H9 (cell line): ENCODE measurements around the gene CHCHD4. TPM values are rescaled to one million over a fixed set of nuclear protein-coding genes. Genes with fewer than 3 reads are reported as not detected.

Experiments used
- DNase-seq: peaks from one replicate; pipeline ENCODE4 v3.0.0-alpha.2; 2017
- H2AFZ ChIP-seq: one replicate; pipeline ENCODE4 v1.6.1; 2013; ENCODE audit warnings: mild to moderate bottlenecking, low read length, control low read depth, moderate library complexity
- H2AK5ac ChIP-seq: 2 replicates; pipeline ENCODE4 v1.6.1; 2013; ENCODE audit warnings: low read length, control low read depth, mixed read lengths; ENCODE audit not compliant: insufficient read length
- H2BK120ac ChIP-seq: one replicate; pipeline ENCODE4 v1.6.1; 2013; ENCODE audit warnings: low read depth, mild to moderate bottlenecking, low read length, control low read depth, inconsistent platforms; ENCODE audit not compliant: poor library complexity, severe bottlenecking
- H2BK12ac ChIP-seq: 2 replicates; pipeline ENCODE4 v1.6.1; 2013; ENCODE audit warnings: low read length, control low read depth, mixed read lengths, low read depth; ENCODE audit not compliant: insufficient read length
- H2BK15ac ChIP-seq: 2 replicates; pipeline ENCODE4 v1.6.1; 2013; ENCODE audit warnings: low read depth, low read length, control low read depth
- H2BK20ac ChIP-seq: one replicate; pipeline ENCODE4 v1.6.1; 2013; ENCODE audit warnings: low read depth, mild to moderate bottlenecking, low read length, control low read depth, inconsistent platforms; ENCODE audit not compliant: poor library complexity, severe bottlenecking
- H2BK5ac ChIP-seq: 2 replicates; pipeline ENCODE4 v1.6.1; 2013; ENCODE audit warnings: low read length, control low read depth, mixed read lengths; ENCODE audit not compliant: insufficient read length
- H3K14ac ChIP-seq: 2 replicates; pipeline ENCODE4 v1.6.1; 2013; ENCODE audit warnings: low read length, control low read depth; ENCODE audit not compliant: insufficient read depth
- H3K18ac ChIP-seq: 2 replicates; pipeline ENCODE4 v1.6.1; 2013; ENCODE audit warnings: low read depth, mild to moderate bottlenecking, mixed read lengths, low read length, control low read depth; ENCODE audit not compliant: insufficient read length
- H3K23ac ChIP-seq: 2 replicates; pipeline ENCODE4 v1.6.1; 2013; ENCODE audit warnings: low read length, control low read depth, mixed read lengths, low read depth; ENCODE audit not compliant: insufficient read length
- H3K23me2 ChIP-seq: 2 replicates; pipeline ENCODE4 v1.6.1; 2013; ENCODE audit warnings: low read depth, mild to moderate bottlenecking, mixed read lengths, low read length, control low read depth; ENCODE audit not compliant: insufficient read length, poor library complexity, severe bottlenecking
- H3K27ac ChIP-seq: 2 replicates; pipeline ENCODE4 v1.5.1; 2013; ENCODE audit warnings: low read length, control low read depth, mixed read lengths, low read depth; ENCODE audit not compliant: insufficient read length
- H3K27me3 ChIP-seq: 2 replicates; pipeline ENCODE4 v1.6.1; 2013; ENCODE audit warnings: low read length, control low read depth, inconsistent platforms; ENCODE audit not compliant: insufficient read depth
- H3K4ac ChIP-seq: 2 replicates; pipeline ENCODE4 v1.6.1; 2013; ENCODE audit warnings: low read depth, mild to moderate bottlenecking, control low read depth, inconsistent platforms, low read length, moderate library complexity
- H3K4me1 ChIP-seq: 2 replicates; pipeline ENCODE4 v1.6.1; 2013; ENCODE audit warnings: low read length, control low read depth, inconsistent platforms; ENCODE audit not compliant: insufficient read depth
- H3K4me2 ChIP-seq: 2 replicates; pipeline ENCODE4 v1.6.1; 2013; ENCODE audit warnings: low read length, control low read depth, mixed read lengths; ENCODE audit not compliant: insufficient read length, insufficient read depth
- H3K56ac ChIP-seq: 2 replicates; pipeline ENCODE4 v1.6.1; 2013; ENCODE audit warnings: low read depth, mild to moderate bottlenecking, mixed read lengths, low read length, control low read depth; ENCODE audit not compliant: insufficient read length
- H3K79me1 ChIP-seq: 2 replicates; pipeline ENCODE4 v1.6.1; 2013; ENCODE audit warnings: low read depth, mild to moderate bottlenecking, moderate library complexity, low read length, control low read depth, inconsistent platforms; ENCODE audit not compliant: insufficient read depth, poor library complexity, severe bottlenecking
- H3K79me2 ChIP-seq: 2 replicates; pipeline ENCODE4 v1.6.1; 2013; ENCODE audit warnings: low read length, control low read depth, inconsistent platforms; ENCODE audit not compliant: insufficient read depth
- H3K9ac ChIP-seq: 2 replicates; pipeline ENCODE4 v1.6.1; 2013; ENCODE audit warnings: low read length, control low read depth, mixed read lengths; ENCODE audit not compliant: insufficient read length; ENCODE audit errors: extremely low read depth
- H3K9me3 ChIP-seq: one replicate; pipeline ENCODE4 v1.6.1; 2013; ENCODE audit warnings: low read depth, low read length, inconsistent platforms; ENCODE audit not compliant: control insufficient read depth
- H3T11ph ChIP-seq: one replicate; pipeline ENCODE4 v1.6.1; 2013; ENCODE audit warnings: mild to moderate bottlenecking, low read length, control low read depth, inconsistent platforms
- H4K20me1 ChIP-seq: one replicate; pipeline ENCODE4 v1.6.1; 2013; ENCODE audit not compliant: control insufficient read depth, insufficient read length, insufficient read depth
- H4K5ac ChIP-seq: 2 replicates; pipeline ENCODE4 v1.6.1; 2013; ENCODE audit warnings: low read depth, mild to moderate bottlenecking, mixed read lengths, low read length, control low read depth; ENCODE audit not compliant: insufficient read length
- H4K8ac ChIP-seq: replicated peaks from 2 replicates; pipeline ENCODE4 v1.6.1; 2013; ENCODE audit warnings: low read length, control low read depth, mixed read lengths, low read depth; ENCODE audit not compliant: insufficient read length
- H4K91ac ChIP-seq: 2 replicates; pipeline ENCODE4 v1.6.1; 2013; ENCODE audit warnings: low read depth, mild to moderate bottlenecking, moderate library complexity, mixed read lengths, low read length, control low read depth; ENCODE audit not compliant: insufficient read length
- H3K27ac Mint-ChIP-seq, 3 experiments: 2 replicates in 2 of 3; 3 replicates in 1 of 3; pipeline ENCODE4 v1.8.0; 2020 to 2021; ENCODE audit warnings: mixed read lengths in 3 of 3, mild to moderate bottlenecking in 1 of 3, moderate library complexity in 1 of 3
- H3K27me3 Mint-ChIP-seq: 2 replicates; pipeline ENCODE4 v1.8.0; 2021; ENCODE audit warnings: low read depth, mild to moderate bottlenecking, moderate library complexity, mixed read lengths
- H3K36me3 Mint-ChIP-seq, 3 experiments: 2 replicates in 2 of 3; 3 replicates in 1 of 3; pipeline ENCODE4 v1.8.0; 2020 to 2021; ENCODE audit warnings: low read depth in 3 of 3, mixed read lengths in 3 of 3; ENCODE audit not compliant: insufficient read depth in 1 of 3
- H3K4me1 Mint-ChIP-seq, 2 experiments: 2 replicates each; pipeline ENCODE4 v1.8.0; 2020; ENCODE audit warnings: mixed read lengths in 2 of 2
- H3K4me3 Mint-ChIP-seq, 2 experiments: 2 replicates in 1 of 2; 3 replicates in 1 of 2; pipeline ENCODE4 v1.8.0; 2020 to 2021; ENCODE audit warnings: mild to moderate bottlenecking in 2 of 2, mixed read lengths in 2 of 2, moderate library complexity in 1 of 2
- H3K9me3 Mint-ChIP-seq, 2 experiments: 2 replicates in 1 of 2; 3 replicates in 1 of 2; pipeline ENCODE4 v1.8.0; 2020; ENCODE audit warnings: mild to moderate bottlenecking in 2 of 2, mixed read lengths in 2 of 2, moderate library complexity in 1 of 2
- total RNA-seq: library from RNA; stranded (reverse); gene quantifications from 2 replicates; pipeline ENCODE4 v1.2.1, GENCODE V29; 2021
- TF ChIP-seq, protein P1 (sequence below): fragments of 200-600 bp; sonication (generic); conservative IDR thresholded peaks from 3 replicates; pipeline ENCODE4 v1.8.0; 2021; ENCODE audit warnings: antibody characterized with exemption, mild to moderate bottlenecking

CHCHD4 gene
- total RNA-seq, 1 experiment from 2014 or later, result 13.7 TPM

GRCh38 chr3:14093831-14094230 lies 30.8 kb downstream of the CHCHD4 start:
- H3K9me3 ChIP-seq, result no peaks in the 10 kb centered on the region
- H2AFZ ChIP-seq, result no peak overlapping the region
- Mint-ChIP-seq H3K9me3 (peaks cover 6 to 21% of the 10 kb centered on the region in 2 experiments; a peak in 3 of 5 replicates), H3K4me3 (no peak overlapping the region), H3K36me3 (peaks cover 0 to 5% (median 0%) of the 10 kb centered on the region in 3 experiments; a peak in 3 of 7 replicates), H3K27me3 (peaks cover 4% of the 10 kb centered on the region), H3K27ac (no peak overlapping the region; a peak in 1 of 7 replicates), H3K4me1 (peaks cover 3 to 9% of the 10 kb centered on the region in 2 experiments)
- no peaks in the 10 kb centered on the region for H3K79me1 ChIP-seq
- no peak overlapping the region for H3K9ac ChIP-seq
- no peak overlapping the region for H2BK20ac ChIP-seq
- no peaks in the 10 kb centered on the region for H3K4me1 ChIP-seq
- H3K23me2 ChIP-seq, result no peaks in the 10 kb centered on the region
- no peaks in the 10 kb centered on the region for H4K20me1 ChIP-seq
- DNase-seq, result no peak
- no peak overlapping the region for H4K91ac ChIP-seq
- TF ChIP-seq, protein P1, sequence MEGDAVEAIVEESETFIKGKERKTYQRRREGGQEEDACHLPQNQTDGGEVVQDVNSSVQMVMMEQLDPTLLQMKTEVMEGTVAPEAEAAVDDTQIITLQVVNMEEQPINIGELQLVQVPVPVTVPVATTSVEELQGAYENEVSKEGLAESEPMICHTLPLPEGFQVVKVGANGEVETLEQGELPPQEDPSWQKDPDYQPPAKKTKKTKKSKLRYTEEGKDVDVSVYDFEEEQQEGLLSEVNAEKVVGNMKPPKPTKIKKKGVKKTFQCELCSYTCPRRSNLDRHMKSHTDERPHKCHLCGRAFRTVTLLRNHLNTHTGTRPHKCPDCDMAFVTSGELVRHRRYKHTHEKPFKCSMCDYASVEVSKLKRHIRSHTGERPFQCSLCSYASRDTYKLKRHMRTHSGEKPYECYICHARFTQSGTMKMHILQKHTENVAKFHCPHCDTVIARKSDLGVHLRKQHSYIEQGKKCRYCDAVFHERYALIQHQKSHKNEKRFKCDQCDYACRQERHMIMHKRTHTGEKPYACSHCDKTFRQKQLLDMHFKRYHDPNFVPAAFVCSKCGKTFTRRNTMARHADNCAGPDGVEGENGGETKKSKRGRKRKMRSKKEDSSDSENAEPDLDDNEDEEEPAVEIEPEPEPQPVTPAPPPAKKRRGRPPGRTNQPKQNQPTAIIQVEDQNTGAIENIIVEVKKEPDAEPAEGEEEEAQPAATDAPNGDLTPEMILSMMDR, result no peak
- no peak overlapping the region for H3K18ac ChIP-seq
- H2BK12ac ChIP-seq, result no peak overlapping the region
- H2BK5ac ChIP-seq, result no peak overlapping the region
- H3K4me2 ChIP-seq, result no peak overlapping the region
- no peaks in the 10 kb centered on the region for H3K27me3 ChIP-seq
- no peak overlapping the region for H3K23ac ChIP-seq
- H3K27ac ChIP-seq, result no peak overlapping the region
- no peak overlapping the region for H2AK5ac ChIP-seq
- no peak overlapping the region for H2BK15ac ChIP-seq
- H3K4ac ChIP-seq, result no peak overlapping the region
- H3K79me2 ChIP-seq, result no peaks in the 10 kb centered on the region
- no peak overlapping the region for H4K5ac ChIP-seq
- no peak overlapping the region for H3K14ac ChIP-seq
- H2BK120ac ChIP-seq, result no peak overlapping the region
- no peak overlapping the region for H3T11ph ChIP-seq
- H3K56ac ChIP-seq, result no peak overlapping the region
- no peak overlapping the region for H4K8ac ChIP-seq
